Suprapubic skin (tissue), 3 donors: ENCODE results near the gene PTPRN2.

Experiments
- POLR2A ChIP-seq, 2 donors: fragments of 450-650 bp; IDR thresholded peaks; one replicate each; pipeline ENCODE4 v1.6.1; 2017; ENCODE audit warnings: antibody characterized with exemption in 2 of 2, mild to moderate bottlenecking in 2 of 2, moderate library complexity in 2 of 2
- TF ChIP-seq, protein P1 (sequence below), 2 donors: fragments of 200-600 bp in 1 of 2; fragments of 450-650 bp in 1 of 2; sonication (generic) in 1 of 2; IDR thresholded peaks; one replicate each; pipeline ENCODE4 v1.5.1; 2016 to 2019; ENCODE audit warnings: antibody characterized with exemption in 2 of 2, mild to moderate bottlenecking in 1 of 2, moderate library complexity in 1 of 2

DNA sequence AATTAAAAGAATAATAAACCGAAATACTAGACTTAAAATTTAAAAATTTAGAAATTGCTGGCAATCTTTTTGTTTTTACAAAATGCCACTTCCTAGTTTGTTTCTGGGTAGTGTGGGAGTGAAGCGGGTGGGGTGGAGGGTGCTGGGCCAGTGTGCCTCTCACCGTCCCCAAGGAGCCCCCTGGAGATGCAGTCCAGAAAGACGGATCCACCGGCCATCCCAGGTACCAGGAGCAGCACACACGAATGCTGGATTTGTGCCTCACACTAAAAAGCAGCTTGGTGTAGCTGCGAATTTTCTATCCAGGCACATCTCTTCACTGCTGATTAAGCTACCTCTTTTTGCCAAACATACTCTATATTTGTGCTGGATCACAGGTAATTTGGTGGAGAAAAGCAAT is 632.7 kb downstream of the PTPRN2 start:
- TF ChIP-seq POLR2A (IDR thresholded peaks at IDR 0.05), result no peak
- TF ChIP-seq, protein P1, sequence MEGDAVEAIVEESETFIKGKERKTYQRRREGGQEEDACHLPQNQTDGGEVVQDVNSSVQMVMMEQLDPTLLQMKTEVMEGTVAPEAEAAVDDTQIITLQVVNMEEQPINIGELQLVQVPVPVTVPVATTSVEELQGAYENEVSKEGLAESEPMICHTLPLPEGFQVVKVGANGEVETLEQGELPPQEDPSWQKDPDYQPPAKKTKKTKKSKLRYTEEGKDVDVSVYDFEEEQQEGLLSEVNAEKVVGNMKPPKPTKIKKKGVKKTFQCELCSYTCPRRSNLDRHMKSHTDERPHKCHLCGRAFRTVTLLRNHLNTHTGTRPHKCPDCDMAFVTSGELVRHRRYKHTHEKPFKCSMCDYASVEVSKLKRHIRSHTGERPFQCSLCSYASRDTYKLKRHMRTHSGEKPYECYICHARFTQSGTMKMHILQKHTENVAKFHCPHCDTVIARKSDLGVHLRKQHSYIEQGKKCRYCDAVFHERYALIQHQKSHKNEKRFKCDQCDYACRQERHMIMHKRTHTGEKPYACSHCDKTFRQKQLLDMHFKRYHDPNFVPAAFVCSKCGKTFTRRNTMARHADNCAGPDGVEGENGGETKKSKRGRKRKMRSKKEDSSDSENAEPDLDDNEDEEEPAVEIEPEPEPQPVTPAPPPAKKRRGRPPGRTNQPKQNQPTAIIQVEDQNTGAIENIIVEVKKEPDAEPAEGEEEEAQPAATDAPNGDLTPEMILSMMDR (IDR thresholded peaks at IDR 0.05), result no peak
